ELF-1 (cell line): Measurements from ENCODE around the gene LRRC34.

Experiments
- DNase-seq: peaks from one replicate; pipeline ENCODE4 v3.0.0-alpha.2; 2016; ENCODE audit warnings: low read depth, low spot score

The LRRC34 gene

DNA sequence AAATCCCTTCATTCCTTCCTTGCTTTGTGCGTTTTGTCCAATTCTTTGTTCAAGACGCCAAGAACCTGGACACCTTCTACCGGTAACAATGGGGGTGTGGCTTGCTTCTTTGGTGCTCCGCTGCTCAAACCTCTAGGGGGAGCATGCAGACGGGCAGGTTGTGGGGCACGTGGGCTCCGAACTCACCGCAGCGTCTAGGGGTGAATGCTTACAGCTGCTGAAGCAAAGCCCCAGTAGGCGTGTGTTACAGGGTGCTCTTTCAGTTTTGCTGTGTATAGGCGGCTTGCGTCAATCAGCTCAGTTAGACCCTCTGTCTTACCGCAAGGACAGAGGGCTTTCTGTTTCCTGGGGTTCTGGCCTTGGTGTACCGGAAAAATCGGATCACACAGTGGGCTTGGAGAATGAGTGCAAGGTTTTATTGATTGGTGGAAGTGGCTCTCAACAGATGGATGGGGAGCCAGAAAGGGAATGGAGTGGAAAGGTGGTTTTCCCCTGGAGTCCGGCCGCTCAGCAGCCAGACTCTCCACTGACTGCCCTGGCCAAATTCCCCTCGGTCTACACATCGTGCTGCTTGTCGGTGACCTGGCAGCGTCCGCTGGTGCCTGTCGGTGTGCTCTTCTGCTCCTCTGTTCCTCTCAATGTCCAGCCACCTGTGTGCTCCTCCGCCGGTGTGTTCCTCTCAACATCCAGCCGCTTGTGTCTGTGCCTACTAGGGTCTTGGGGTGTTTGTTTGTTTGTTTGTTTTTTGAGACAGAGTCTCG is 1.2 kb upstream of the LRRC34 start:
- peak; percentile 70 for DNase-seq

DNA sequence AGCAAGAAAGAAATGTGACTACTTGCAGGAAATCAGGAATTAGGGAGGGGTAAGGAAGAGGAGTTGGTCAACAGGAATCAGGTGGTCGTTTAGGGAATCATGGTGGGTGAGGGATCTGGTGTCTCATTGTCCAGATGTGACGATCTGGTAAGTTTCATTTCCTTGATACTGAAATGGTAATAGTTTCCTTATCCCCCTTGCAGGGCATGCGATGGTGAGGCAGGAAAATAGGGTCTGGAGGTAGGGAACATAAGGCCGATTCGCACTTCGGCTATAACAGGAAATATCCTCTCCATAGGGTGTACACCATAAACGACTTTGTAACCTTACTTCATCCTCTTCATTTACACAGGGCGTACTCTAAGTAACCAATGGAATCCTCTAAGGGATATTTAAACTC is 574 bp upstream of the LRRC34 start:
- DNase-seq: no peak

DNA sequence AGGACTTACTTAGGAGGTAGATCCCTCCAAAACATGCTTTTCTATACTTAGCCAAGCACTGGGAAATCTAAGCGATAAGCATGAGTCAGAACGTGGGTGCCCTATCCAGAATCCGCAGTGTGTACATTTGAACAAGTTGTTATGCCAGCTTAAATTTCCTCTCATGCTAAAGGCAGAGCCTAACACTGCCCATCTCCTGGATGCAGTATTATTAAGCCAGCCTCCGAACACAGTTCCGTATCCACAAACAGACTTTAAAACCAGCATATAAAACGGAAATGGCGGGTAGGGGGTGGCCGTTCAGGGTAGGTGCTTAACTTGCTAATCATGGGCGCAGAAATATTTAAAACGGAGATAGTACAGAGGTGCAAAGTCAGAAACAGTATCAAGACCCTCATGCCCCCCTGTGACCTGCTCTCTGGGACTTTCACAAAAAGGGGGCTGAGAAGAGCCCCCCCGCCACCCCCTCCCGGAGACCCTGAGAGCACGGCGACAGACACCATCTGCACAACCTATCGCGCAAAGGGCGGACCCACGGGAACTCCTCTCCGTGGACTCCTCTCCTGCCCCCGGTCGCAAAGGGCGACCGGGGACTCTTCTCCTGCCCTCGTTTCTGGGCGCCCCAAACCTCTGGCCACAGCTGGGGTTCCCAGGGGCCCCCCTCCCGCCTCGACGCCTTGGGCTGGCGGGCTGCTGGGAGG is 923 bp downstream of the LRRC34 start:
- peak; percentile 14 for DNase-seq

DNA sequence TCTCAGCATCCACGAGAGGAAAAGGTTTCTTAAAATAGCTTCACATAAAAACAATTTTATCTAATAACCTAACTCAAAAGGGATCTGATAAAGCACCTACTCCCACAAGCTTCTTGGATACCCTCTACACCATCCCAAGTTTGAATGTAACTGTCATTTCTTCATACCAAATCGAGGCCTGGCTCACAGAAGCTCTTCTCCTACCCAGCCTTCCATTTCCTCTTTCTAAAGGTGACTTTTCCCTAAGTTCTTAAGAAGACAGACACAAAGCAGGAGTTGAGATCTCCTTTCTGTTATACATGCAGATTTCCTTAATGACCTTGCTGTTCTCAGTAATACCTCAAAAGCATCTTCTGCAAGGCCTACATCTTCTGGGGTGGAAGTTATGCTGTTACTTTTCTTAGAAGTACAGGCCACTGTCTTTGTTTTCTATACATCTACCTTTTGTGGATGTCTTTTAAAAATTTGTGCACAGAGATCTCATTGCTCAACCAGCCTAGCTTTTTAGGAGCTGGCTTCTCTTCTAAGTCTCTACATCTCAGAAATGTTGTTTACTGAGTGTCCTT is 3.4 kb downstream of the LRRC34 start:
- DNase-seq: no peak

DNA sequence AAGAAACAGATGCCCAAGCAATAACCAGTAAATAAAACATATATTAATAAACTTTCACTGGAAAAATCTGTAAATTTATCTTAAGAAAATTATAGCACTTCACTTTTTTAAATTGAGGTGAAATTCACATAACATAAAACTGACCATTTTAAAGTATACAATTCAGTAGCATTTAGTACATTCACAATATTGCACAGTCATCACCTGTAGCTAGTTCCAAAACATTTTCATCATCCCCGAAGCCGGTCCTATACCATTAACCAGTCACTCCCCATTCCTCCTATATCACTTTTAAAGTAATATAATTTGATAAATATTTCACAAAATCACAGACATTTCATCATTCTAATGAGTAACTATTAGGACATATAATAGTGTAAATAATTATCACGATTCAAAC is 8.0 kb downstream of the LRRC34 start:
- no peak for DNase-seq

DNA sequence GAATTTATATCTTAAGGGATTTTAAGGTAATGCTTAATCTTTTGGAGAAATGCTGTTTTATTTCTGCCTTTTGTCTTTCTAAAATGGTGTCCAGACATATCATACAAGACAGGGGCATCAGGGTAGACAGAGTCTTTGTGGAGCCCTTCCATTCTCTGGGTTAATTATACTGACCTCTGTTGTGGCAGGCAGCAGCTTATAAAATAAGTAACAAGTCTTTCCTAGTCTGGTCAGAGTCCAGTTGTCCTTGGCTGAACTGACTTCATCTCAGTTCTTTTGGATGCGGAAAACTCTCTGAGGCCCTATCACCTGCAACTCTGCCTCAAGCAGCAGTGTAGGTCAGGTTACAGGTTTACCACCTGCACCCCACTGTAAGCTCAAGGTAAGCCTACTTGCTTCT is 20.3 kb downstream of the LRRC34 start:
- no peak for DNase-seq

DNA sequence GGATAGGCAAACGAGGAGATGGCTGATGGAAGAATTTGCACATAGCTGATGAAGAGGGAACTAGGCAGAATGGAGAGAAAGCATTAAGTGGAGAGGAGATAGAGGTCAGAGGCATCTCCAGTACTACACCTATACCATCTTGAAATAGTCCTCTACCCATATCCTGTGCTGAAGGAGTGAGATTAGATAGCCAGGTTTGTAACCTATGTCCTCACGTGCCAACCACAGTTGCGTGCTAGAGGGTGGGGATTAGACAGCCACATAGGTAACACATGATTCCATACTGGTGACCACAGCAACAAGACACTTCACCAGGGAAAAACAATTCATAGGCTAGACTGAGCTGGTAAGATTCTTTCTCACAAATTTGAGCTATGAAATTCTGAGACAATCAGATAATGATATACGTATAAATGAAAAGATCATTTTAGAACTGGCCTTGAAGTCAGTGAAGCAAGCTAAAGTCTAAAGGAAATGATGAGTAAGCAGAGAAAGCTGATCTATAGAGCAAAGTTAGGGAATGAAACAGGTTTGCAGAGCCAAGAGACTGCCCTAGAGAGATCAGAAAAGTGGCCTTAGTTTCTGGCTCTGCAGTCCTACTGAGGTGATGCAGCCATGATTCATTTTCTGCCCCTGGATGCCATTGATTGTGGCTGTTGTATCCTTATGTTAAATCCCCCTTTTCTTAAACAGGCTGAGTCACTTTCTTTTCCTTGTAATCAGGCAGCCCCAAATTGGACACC is 21.8 kb downstream of the LRRC34 start:
- DNase-seq: no peak

DNA sequence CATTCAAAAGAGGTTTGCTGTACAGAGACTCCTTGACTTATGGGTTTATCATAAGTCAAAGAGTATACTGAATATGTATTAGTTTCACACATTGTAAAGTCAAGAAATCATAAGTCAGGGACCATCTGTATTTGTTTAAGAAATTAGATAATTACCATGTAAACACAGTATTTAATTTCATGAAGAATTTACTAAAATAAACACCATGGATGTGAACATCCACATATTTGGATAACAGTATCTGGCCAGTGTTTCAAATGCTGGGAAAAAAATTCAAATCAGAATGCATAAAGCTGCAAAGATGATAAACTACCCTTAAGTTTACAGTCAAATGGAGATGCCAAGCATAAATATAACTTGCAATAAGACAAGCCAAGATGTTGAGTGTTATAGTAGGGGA is 22.5 kb downstream of the LRRC34 start:
- no peak for DNase-seq

DNA sequence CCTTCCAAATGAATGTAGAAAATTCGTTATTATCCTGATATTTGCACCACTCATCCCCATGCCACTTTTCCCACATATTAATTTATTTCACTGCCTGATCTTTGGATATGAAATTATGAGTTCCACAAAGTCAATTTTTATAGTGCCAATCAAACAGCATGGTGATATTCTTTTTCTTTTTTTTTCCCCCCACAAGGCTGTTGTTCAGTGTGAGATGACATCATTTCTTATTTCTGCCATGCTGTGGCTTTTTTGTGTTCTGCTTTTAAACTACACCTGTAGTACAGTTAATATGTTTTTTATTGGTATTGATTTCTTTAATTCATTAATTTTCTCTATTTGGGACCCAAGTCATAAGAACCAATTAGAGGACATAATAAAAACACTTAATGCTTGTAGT is 24.9 kb downstream of the LRRC34 start:
- DNase-seq: no peak

DNA sequence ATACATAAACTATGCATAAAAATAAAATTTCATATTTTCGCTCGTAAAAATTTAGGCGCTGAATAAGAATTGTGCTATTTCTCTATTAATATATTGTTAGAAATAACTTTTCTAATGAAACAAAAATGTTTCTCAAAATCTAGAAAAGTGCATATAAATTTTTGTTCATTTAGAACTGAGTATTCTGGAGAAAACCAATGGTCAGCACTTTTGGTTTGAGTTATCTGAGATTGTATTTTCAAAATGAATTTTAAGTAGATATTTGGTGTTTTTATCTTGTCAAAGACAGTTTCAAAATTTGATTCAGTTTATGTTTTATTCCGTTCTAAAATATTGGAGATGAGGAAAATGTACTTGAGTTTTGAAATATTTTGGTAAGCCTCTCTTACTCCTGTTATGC is 25.6 kb downstream of the LRRC34 start:
- DNase-seq: no peak

DNA sequence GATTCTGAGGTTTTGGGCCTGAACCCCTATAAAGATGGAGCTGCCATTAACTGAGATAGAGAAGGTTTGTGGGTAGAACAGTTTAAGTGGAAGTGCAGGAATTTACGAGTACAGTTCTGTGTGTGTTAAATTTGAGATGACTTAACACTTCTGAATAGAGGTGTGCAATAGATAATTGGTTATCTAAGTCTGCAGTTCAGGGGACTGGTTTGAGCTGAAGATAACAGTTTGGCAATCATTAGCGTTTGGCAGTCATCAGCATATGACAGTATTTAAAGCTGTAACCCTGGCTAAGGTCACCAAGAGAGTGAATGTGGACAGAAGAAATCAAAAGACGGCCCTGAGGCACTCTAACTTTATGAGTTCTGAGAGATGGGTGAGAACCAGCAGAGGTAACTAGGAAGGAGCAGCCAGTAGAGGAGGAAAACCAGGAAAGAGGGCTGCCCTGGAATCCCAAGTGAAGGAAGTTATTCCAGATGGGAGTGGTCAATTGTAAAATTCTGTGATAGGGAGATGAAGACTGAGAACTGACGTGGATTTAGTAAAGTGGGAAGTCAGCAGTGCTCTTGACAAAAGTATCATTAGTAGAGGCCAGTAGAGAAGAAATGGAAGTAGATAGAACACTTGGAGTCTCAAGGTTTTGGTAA is 31.4 kb downstream of the LRRC34 start:
- no peak for DNase-seq

DNA sequence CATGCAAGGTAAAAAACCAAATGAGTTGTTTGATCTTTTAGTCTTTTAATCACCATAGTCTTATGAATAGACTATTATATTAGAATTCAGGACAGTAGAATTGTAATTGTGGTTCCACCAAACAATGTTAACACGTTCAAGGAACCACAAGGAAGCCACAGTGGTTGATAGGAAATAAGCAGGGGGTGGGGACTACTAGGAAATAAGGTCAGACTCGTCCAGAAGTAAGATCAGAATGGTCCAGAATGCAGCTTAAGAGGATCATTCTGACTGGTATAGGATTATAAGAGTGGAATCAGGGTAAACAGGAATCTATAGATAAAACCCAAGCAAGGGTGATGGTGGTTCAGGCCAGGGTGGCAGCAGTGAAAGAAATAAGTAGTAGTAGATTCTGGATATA is 32.0 kb downstream of the LRRC34 start:
- no peak for DNase-seq

DNA sequence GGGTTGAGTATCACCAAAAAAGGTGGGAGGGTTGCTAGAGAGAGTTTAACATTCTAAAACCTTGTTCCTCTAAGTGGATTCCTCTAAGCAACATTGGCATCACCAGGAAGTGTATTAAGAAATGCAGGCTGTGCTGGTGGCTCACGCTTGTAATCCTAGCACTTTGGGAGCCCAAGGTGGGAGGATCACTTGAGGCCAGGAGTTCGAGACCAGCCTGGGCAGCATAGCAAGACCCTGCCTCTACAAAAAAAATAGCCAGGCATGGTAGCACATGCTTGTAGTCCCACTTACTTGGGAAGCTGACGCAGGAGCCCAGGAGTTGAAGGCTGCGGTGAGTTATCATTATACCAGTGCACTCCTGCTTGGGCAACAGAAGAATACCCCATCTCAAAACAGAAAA is 34.9 kb downstream of the LRRC34 start:
- DNase-seq: no peak

DNA sequence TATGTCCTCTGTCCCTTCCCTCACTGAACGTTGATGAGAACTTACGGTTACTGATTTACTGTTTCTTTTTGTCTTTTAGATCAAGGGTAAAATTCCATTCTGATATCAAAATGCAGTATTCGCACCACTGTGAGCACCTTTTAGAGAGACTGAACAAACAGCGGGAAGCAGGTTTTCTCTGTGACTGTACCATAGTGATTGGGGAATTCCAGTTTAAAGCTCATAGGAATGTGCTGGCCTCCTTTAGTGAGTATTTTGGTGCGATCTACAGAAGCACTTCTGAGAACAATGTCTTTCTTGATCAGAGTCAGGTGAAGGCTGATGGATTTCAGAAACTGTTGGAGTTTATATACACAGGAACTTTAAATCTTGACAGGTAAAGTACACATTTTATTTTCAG is 38.5 kb downstream of the LRRC34 start:
- no peak for DNase-seq

DNA sequence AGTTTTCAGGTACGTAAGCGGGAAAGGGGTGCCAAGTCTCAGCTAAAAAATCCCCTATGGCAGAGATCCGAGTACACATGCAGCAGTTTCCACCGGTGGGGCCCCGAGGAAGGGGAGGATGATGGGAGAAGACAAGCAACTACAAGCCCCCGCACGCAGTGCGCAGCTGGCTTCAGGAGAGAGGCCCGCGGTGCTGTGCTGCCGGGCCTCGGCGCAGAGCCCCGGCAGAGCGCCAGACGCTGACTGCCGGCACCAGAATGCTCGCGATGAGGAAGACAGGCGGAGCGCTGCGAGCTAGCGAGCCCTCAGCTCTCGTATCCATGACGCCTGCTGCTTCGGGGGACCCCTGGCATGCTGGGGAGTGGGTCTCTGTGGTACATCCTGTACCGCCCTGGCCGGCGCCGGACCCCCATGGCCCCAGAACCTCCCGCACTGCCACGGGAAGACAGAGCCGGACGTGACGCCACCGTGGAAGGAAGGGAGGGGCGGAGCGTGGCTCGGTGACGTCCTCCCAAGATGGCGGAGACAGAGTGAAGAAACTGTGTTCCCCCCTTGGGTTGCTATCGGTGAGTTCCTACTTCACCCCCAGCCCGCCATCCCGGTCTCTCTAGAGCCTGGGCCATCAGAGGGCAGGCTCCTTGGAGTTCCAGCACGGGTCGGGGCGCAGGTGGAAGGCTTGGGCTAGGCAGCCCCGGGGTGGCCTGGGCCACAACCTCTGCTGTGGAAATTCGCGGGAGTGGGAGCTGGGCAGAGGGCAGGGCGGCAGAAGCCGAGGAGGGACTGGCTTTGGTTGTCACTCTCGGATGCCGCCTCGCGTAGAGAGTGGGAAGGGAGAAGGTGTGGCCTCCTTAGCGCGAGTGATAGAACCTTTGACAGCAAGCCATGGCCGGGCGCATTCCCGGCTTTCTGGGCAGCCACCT is 39.5 kb downstream of the LRRC34 start, which contains the start of gene MYNN:
Gene MYNN (plus strand): TSS at position 500 of the 920 bp plus-strand sequence. CDS start 900 bp downstream, outside the sequence.
- peak; percentile 93 for DNase-seq

DNA sequence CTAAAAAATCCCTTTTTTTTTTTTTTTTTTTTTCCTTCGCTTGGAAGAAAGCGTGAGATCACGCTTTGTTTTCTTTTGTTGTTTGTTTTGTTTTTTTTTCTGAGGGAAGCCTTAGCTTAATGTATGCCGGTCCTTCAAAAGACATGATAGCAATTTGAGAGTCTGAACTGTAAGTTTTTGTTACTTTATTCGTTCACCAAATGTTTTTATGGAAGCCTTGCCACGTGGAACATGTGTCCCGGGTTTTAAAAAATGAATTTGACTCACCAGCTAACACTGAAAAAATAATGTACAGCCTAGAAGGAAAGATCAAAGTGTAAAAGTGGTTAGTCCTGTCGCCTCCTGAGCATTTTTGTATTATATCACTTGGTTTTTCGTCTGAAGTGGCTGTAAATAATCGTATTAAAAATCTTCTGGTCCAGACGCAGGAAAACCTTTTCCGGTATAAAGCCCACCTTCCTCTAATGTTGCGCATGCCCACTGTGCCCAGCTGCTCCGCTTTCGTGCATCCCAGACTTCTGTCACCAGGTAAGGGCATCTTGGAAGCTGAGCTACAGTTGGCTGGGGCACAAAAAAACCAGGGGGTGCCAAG is 40.3 kb downstream of the LRRC34 start:
- peak; percentile 80 for DNase-seq

DNA sequence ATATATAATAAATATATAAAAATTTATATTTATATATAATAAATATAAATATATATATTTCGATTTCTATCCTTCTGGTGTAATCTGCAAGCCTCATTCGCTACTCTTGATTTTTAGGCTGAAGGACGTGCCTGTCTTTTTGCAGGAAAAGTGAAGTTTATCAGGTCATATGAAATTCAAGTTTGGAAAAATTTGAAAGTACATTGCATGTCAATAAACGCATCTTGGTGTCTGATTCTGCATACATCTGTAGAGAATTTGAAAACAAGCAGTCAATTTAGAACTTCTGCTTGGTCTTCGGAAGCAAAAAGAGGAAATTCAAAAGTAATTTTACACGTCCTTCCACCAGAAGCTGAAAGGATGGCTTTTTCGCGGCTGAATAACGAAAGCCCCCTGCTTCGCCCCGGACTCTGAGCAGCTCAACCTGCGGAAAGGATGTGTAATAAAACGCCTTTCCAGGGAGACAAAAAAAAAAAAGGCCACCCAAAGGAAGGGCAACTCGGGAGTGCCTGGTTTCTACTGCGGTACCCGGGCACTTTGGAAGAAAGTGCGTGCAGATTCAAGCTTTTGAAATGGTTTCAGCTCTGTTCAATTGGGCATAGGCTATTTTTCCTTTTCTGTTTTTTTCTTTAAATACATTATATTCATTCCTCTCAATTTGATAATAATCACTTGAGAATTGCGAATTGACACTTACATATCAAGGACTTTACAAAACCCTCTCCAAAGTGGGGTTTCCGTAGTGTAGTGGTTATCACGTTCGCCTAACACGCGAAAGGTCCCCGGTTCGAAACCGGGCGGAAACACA is 41.0 kb downstream of the LRRC34 start:
- peak; percentile 89 for DNase-seq

DNA sequence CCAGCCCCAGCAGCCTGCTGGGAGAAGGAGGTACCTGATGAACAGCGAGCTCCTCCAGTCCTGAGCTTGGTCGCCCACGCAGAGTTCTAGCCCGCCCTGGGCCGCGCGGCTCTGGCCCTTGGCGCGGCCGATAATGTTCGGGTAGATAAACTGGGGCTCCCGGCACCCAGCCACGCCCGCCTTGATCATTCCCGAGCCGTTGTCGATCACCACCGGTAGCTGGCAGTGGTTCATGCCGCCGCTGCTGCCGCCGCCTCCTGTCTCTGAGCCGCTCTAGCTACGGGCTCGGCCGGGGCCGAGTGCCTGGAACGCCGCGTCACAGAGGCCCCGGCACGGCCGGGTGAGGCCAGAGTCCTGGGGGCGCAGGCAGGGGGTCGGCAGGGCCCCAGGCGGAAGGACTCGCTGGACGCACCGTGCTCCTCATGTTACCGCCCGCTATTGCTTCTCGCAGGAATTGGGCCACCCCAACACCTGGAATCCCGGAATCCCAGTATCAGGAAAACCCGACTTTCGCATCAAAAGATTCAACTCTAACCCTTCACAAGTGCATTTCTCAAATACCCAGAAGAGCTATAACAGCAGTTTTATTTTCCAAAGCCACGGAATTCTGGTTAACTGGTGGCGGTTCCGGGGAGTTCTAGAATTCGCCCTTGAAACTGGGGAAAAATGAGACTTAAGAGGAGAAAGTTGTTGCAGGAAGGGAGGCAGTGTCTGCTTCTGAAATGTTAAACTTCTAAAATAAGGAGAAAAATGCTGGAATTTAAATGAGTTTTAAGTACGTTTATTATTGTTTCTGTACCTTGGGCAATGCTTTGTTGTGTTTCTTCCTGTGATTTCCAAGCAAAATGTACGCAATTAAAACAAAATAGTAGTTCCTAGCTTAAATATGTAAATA is 43.2 kb downstream of the LRRC34 start, which contains the start of gene ACTRT3:
Gene ACTRT3 (minus strand): TSS at position 275 of the 895 bp plus-strand sequence. CDS start 41 bp downstream, at position 234.
- peak; percentile 93 for DNase-seq
